Activated T-helper 2 cell treated with anti-CD3 and anti-CD28 coated beads, Interferon-gamma antibody, Interleukin-2, Interleukin-4, amounts not matched to agents 10 μg/mL and 5 μg/mL and 100 μg/mL, durations not matched to agents 14 hours and 24 hours and 36 hours (primary cell): ENCODE results near the gene LY6G6D. TPM values are rescaled to one million over a fixed set of nuclear protein-coding genes. Genes with fewer than 3 reads are reported as not detected.

Experiments used
- DNase-seq: peaks from one replicate; pipeline ENCODE4 v3.0.0; 2021; ENCODE audit warnings: low spot score
- H3K27ac Mint-ChIP-seq: one replicate; pipeline ENCODE4 v1.8.0; 2021; ENCODE audit warnings: mixed read lengths
- H3K27me3 Mint-ChIP-seq: one replicate; pipeline ENCODE4 v1.8.0; 2021; ENCODE audit warnings: low read depth, mixed read lengths
- H3K36me3 Mint-ChIP-seq: one replicate; pipeline ENCODE4 v1.8.0; 2021; ENCODE audit warnings: low read depth, mixed read lengths
- H3K4me1 Mint-ChIP-seq: one replicate; pipeline ENCODE4 v1.8.0; 2021; ENCODE audit warnings: low read depth, mixed read lengths
- H3K4me3 Mint-ChIP-seq: one replicate; pipeline ENCODE4 v1.8.0; 2021; ENCODE audit warnings: low read depth, mild to moderate bottlenecking, moderate library complexity, mixed read lengths
- H3K9me3 Mint-ChIP-seq: one replicate; pipeline ENCODE4 v1.8.0; 2021; ENCODE audit warnings: mixed read lengths
- intact Hi-C: fragments of 100-400 bp; cut with micrococcal nuclease; formaldehyde crosslinking; loops from one replicate; pipeline ENCODE4 v1.15.1; 2023
- total RNA-seq: library from RNA; stranded (reverse); gene quantifications from 2 replicates; pipeline ENCODE4 v1.2.3, GENCODE V29; 2022

The LY6G6D gene
- total RNA-seq, 1 donor from 2014 or later, result not detected

DNA sequence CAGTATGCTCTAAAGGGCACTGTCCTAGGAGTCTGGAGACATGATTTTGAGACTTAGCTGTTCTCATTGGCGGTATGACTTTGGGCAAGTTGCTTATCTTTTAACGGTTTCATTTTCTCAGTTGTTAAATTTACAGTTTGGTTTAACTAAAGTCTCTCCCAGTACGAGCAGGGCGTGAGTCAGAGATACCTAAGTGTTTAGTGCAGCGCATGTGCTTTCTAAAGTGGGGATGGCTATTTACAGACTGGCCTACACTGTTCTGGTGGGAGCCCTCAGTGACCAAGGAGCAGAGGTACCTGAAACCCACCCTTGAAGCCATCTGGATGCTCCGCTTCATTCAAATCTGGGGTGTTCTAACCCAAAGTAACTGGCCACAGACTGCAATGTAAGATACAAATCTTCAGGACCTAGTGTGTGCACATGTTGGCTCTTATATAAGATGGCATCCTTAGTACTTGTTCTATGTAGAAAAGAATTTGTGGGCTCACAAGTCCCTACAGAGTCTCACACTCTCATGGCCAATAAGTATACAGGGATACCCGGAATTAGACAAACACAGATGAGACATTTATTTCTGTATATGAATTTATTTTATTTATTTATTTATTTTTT lies 35.4 kb downstream of the LY6G6D start:
- no peak overlapping the region for H3K4me3 Mint-ChIP-seq
- H3K4me1 Mint-ChIP-seq, result peaks cover 2% of the 10 kb centered on the region
- no peaks in the 10 kb centered on the region for H3K9me3 Mint-ChIP-seq
- H3K27me3 Mint-ChIP-seq, result no peaks in the 10 kb centered on the region
- no peak overlapping the region for H3K27ac Mint-ChIP-seq
- DNase-seq, result no peak
- intact Hi-C loops, result no loop called here
- peaks cover 28% of the 10 kb centered on the region for H3K36me3 Mint-ChIP-seq

DNA sequence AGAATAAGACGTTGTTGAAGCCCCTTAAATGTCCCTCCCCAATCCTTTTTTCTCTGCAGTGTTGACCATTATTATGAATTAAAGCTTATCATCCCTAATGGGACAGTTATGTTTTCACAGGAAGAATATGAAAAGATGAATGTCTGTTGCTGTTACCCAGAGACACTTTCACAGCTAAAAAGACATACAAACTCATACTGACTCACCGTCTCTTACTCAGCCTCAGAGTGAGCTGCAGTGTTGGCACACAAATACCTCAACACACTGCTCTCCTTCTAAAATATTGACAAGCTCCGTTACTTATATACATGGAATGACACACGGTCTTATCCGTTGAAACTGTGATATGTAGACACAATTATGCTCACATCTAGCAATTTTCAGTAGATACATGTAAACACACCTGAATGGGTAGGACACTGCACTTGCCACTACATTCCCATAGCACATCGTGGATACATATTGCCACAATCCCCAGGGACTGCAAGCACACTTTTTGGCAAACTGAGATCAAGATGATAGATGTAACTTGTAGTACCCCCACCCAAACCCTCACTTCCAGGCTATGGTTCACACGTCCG lies 37.7 kb downstream of the LY6G6D start:
- Mint-ChIP-seq H3K9me3 (no peaks in the 10 kb centered on the region), H3K27me3 (no peaks in the 10 kb centered on the region), H3K4me3 (no peak overlapping the region), H3K27ac (peak overlapping the region; percentile 3), H3K36me3 (peaks cover 23% of the 10 kb centered on the region), H3K4me1 (peaks cover 2% of the 10 kb centered on the region)
- DNase-seq, result no peak
- intact Hi-C loops, result no loop called here

- intact Hi-C loops, result no loop called here
- H3K27me3 Mint-ChIP-seq, result no peaks in the 10 kb centered on the region
- H3K27ac Mint-ChIP-seq, result no peak overlapping the region
- no peak overlapping the region for H3K4me3 Mint-ChIP-seq
- H3K9me3 Mint-ChIP-seq, result no peaks in the 10 kb centered on the region
- no peak for DNase-seq
- H3K4me1 Mint-ChIP-seq, result peaks cover 5% of the 10 kb centered on the region
- H3K36me3 Mint-ChIP-seq, result peaks cover 46% of the 10 kb centered on the region
Measured at GRCh38 chr6:31758281-31758680, 43.1 kb downstream of the LY6G6D start.

DNA sequence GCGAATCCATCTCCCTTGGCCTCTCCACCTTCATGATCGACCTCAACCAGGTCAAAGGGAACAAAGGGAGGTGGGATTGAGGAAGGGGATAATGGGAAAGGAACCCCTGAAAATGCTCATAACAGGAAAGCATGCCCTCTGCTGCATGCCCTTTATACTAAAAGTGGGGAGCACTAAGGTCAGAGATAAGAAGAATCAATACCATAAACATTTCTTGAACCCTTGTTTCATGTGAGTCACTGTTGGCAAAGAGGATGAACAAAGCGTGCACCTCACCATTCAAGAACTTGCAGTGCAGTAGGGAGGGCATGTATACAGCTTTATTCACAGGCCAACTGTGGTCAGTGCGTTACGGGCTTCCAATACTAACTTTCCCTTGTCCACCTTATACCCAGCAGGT lies 45.6 kb downstream of the LY6G6D start:
- Mint-ChIP-seq H3K27ac (no peak overlapping the region), H3K4me3 (no peak overlapping the region), H3K9me3 (no peaks in the 10 kb centered on the region), H3K36me3 (peaks cover 61% of the 10 kb centered on the region), H3K4me1 (peaks cover 6% of the 10 kb centered on the region), H3K27me3 (no peaks in the 10 kb centered on the region)
- no peak for DNase-seq
- intact Hi-C loops, result no loop called here

DNA sequence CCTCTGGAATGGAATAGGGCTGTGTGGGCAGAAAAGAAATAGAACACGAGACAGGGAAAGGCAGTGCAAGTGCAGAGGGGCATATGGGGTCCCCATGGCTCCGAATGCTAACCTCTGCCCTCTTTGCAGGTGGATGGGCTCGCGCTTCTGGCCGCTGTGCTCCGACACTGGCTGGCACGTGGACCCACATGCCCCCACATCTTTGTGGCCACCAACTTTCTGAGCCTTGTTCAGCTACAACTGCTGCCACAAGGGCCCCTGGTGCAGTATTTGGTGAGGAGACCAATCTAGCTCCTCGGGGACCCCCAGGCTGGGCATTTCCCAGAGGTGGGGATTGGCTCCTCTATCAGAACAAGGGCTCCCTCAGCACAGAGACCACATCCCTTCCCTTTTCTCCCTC lies 46.2 kb downstream of the LY6G6D start:
- Mint-ChIP-seq H3K27ac (no peak overlapping the region), H3K4me3 (no peak overlapping the region), H3K4me1 (peaks cover 6% of the 10 kb centered on the region), H3K27me3 (no peaks in the 10 kb centered on the region), H3K36me3 (peaks cover 61% of the 10 kb centered on the region), H3K9me3 (no peaks in the 10 kb centered on the region)
- intact Hi-C loops, result no loop called here
- DNase-seq, result no peak

- intact Hi-C loops, result no loop called here
- no peaks in the 10 kb centered on the region for H3K9me3 Mint-ChIP-seq
- H3K27ac Mint-ChIP-seq, result no peak within 1 kb of the TSS
- H3K36me3 Mint-ChIP-seq, result peaks cover 64% of the 10 kb centered on the region
- H3K27me3 Mint-ChIP-seq, result no peaks in the 10 kb centered on the region
- H3K4me3 Mint-ChIP-seq, result no peak within 1 kb of the TSS
- peaks cover 6% of the 10 kb centered on the region for H3K4me1 Mint-ChIP-seq
- no peak for DNase-seq
Measured at GRCh38 chr6:31762356-31762755, 47.2 kb downstream of the LY6G6D start, which contains the start of gene SAPCD1. TSS of gene SAPCD1 (plus strand) at chr6:31762656. CDS start at chr6:31763055, 399 bp downstream.

- no peaks in the 10 kb centered on the region for H3K9me3 Mint-ChIP-seq
- no peak overlapping the region for H3K27ac Mint-ChIP-seq
- DNase-seq, result no peak
- intact Hi-C loops, result no loop called here
- H3K4me3 Mint-ChIP-seq, result no peak overlapping the region
- H3K36me3 Mint-ChIP-seq, result peaks cover 65% of the 10 kb centered on the region
- no peaks in the 10 kb centered on the region for H3K27me3 Mint-ChIP-seq
- H3K4me1 Mint-ChIP-seq, result peaks cover 6% of the 10 kb centered on the region
Measured at GRCh38 chr6:31762878-31763618, 47.9 kb downstream of the LY6G6D start.

DNA sequence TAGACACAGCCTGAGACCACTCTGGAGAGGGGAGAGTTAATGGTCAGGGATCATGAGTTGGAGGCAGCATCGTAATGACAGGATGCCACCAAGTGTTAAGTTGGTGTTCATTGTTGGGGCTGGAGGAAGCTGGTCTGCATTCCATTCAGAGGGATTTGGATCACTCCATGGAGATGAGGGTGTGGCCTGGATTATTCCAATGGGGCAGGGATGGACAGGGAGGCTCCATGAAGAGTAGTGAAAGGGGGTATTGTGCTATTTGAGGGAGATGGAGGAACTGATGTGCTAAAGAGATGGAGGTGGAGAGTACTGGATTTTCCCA lies 48.4 kb downstream of the LY6G6D start:
- H3K4me3 Mint-ChIP-seq, result no peak overlapping the region
- peaks cover 6% of the 10 kb centered on the region for H3K4me1 Mint-ChIP-seq
- DNase-seq, result no peak
- no peaks in the 10 kb centered on the region for H3K27me3 Mint-ChIP-seq
- peaks cover 62% of the 10 kb centered on the region for H3K36me3 Mint-ChIP-seq
- H3K27ac Mint-ChIP-seq, result peak overlapping the region; percentile 28
- intact Hi-C loops, result no loop called here
- no peaks in the 10 kb centered on the region for H3K9me3 Mint-ChIP-seq

DNA sequence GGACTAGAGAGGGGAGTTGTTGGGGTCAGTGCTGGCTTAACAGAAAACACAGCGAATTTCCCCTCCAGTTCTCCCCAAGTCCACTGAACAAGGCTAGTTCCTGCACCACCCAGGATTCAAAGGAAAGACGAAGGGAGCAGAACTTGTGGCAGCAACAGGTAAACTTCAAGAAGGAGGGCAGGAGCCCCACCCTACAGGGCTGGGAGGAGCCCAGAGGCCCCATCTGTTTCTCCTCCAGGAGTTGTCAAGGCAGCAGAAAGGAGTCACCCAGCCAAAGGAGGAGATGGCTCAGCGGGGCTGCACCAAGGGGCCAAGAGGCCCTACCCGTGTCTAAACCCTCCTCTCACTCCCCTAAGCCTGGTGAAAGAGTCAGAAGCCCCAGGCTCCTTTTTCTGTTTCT lies 49.0 kb downstream of the LY6G6D start:
- no peak overlapping the region for H3K4me3 Mint-ChIP-seq
- no peak for DNase-seq
- H3K27me3 Mint-ChIP-seq, result no peaks in the 10 kb centered on the region
- H3K36me3 Mint-ChIP-seq, result peaks cover 56% of the 10 kb centered on the region
- H3K9me3 Mint-ChIP-seq, result no peaks in the 10 kb centered on the region
- H3K4me1 Mint-ChIP-seq, result peaks cover 3% of the 10 kb centered on the region
- intact Hi-C loops, result no loop called here
- H3K27ac Mint-ChIP-seq, result no peak overlapping the region

GRCh38 chr6:31765559-31765909 lies 50.4 kb downstream of the LY6G6D start:
- Mint-ChIP-seq H3K4me3 (no peak overlapping the region), H3K4me1 (peaks cover 6% of the 10 kb centered on the region), H3K27me3 (no peaks in the 10 kb centered on the region), H3K27ac (peak overlapping the region; percentile 63), H3K36me3 (peaks cover 45% of the 10 kb centered on the region), H3K9me3 (no peaks in the 10 kb centered on the region)
- DNase-seq, result no peak
- intact Hi-C loops, result no loop called here

GRCh38 chr6:31765910-31766794 lies 51.0 kb downstream of the LY6G6D start:
- H3K9me3 Mint-ChIP-seq, result no peaks in the 10 kb centered on the region
- peaks cover 7% of the 10 kb centered on the region for H3K4me1 Mint-ChIP-seq
- no peak overlapping the region for H3K27ac Mint-ChIP-seq
- peaks cover 41% of the 10 kb centered on the region for H3K36me3 Mint-ChIP-seq
- no peaks in the 10 kb centered on the region for H3K27me3 Mint-ChIP-seq
- intact Hi-C loops, result no loop called here
- DNase-seq, result no peak
- no peak overlapping the region for H3K4me3 Mint-ChIP-seq

DNA sequence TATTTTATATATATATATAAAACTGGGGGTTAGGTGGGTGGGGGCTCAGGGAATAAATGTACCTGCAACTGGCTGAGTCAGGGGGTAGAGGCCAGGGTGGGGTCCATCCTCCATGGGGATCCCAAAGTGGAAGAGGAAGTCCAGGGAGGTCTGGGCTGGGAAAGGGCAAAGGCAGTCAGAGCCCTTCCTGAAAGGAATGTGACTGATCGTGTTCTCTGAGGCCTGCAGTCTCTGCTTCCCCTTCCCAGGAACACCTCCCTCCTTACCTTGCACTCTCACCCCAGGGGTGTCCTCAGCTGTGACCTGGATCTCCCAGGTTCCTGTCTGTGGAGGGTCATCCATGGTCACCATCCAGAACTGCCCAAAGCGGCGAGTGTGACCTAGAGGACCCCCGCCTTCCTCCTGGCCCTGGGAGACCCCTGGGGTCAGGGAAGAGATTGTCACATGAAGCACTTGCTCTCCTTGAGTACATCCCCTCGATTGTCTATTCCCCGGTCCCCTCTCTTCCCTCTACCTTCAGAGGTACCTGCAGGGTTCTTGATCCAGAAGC lies 52.0 kb downstream of the LY6G6D start:
- Mint-ChIP-seq H3K4me3 (no peak overlapping the region), H3K4me1 (peaks cover 13% of the 10 kb centered on the region), H3K36me3 (peaks cover 39% of the 10 kb centered on the region), H3K27me3 (no peaks in the 10 kb centered on the region), H3K9me3 (no peaks in the 10 kb centered on the region), H3K27ac (no peak overlapping the region)
- no peak for DNase-seq
- intact Hi-C loops, result no loop called here
